GM12878 (cell line): ENCODE results near the gene C3orf38. TPM values are rescaled to one million over a fixed set of nuclear protein-coding genes. Genes with fewer than 3 reads are reported as not detected.

Experiments used
- CBFB ChIP-seq: IDR thresholded peaks from 2 replicates; pipeline ENCODE4 v1.6.1; 2016; ENCODE audit warnings: antibody characterized with exemption, low read depth
- EED ChIP-seq: sonication (generic); IDR thresholded peaks from 2 replicates; pipeline ENCODE4 v1.6.1; 2016; ENCODE audit warnings: antibody characterized with exemption, low read depth
- FOXM1 ChIP-seq: IDR thresholded peaks from 2 replicates; pipeline ENCODE4 v1.6.1; 2012; ENCODE audit warnings: low read depth, mild to moderate bottlenecking, inconsistent platforms, low read length, moderate library complexity
- KDM1A ChIP-seq: fragments of 200-600 bp; sonication (generic); IDR thresholded peaks from 2 replicates; pipeline ENCODE4 v1.6.1; 2016; ENCODE audit warnings: borderline replicate concordance
- NFXL1 ChIP-seq: fragments of 450-650 bp; IDR thresholded peaks from 2 replicates; pipeline ENCODE4 v1.6.1; 2017; ENCODE audit warnings: antibody characterized with exemption, mild to moderate bottlenecking, borderline replicate concordance
- NR2F1 ChIP-seq: fragments of 450-650 bp; conservative IDR thresholded peaks from 2 replicates; pipeline ENCODE4 v1.6.1; 2017; ENCODE audit warnings: mild to moderate bottlenecking
- PAX5 ChIP-seq: IDR thresholded peaks from 2 replicates; pipeline ENCODE4 v1.6.1; 2011; ENCODE audit warnings: low read depth, low read length, borderline replicate concordance
- POLR2A ChIP-seq: IDR thresholded peaks from 2 replicates; pipeline ENCODE4 v1.6.1; 2011; ENCODE audit warnings: low read depth, mild to moderate bottlenecking, low read length
- RAD21 ChIP-seq: IDR thresholded peaks from 2 replicates; pipeline ENCODE4 v1.6.1; 2011; ENCODE audit warnings: mild to moderate bottlenecking, low read depth, low read length, moderate library complexity; ENCODE audit not compliant: insufficient read depth
- RAD51 ChIP-seq: fragments of 450-650 bp; IDR thresholded peaks from 2 replicates; pipeline ENCODE4 v1.6.1; 2016; ENCODE audit warnings: moderate library complexity, mild to moderate bottlenecking, inconsistent platforms
- RFX5 ChIP-seq: IDR thresholded peaks from 2 replicates; pipeline ENCODE4 v1.6.1; 2011; ENCODE audit warnings: low read depth, low read length, improper control_type of control experiment
- SPI1 ChIP-seq: IDR thresholded peaks from 2 replicates; pipeline ENCODE4 v1.6.1; 2011; ENCODE audit warnings: low read depth, mild to moderate bottlenecking, low read length, moderate library complexity, borderline replicate concordance; ENCODE audit not compliant: insufficient read depth
- SREBF1 ChIP-seq: IDR thresholded peaks from 2 replicates; pipeline ENCODE4 v1.6.1; 2012; ENCODE audit warnings: mild to moderate bottlenecking, low read length
- ZNF384 ChIP-seq: IDR thresholded peaks from 2 replicates; pipeline ENCODE4 v1.6.1; 2012; ENCODE audit warnings: low read depth, mild to moderate bottlenecking, low read length, improper control_type of control experiment, borderline replicate concordance
- polyA plus RNA-seq, 11 experiments: library from polyadenylated mRNA; depleted of rRNA in 4 of 11; unstranded in 6 of 11; stranded (reverse) in 5 of 11; fragments of >200 nt; fragmentation: Nextera tagmentation in 4 of 11; fragmentation: Illumina TruSeq in 1 of 11; extraction: Ambion mirVana in 4 of 11; extraction: Trizol in 1 of 11; gene quantifications; 1 replicate in 1 of 11; 2 replicates in 10 of 11; pipeline versions ENCODE4 v1.2.1 to v1.2.3, GENCODE V29; 2011 to 2016; ENCODE audit warnings: inconsistent platforms in 2 of 11, missing spikeins in 2 of 11, low read depth in 1 of 11
- total RNA-seq, 4 experiments: library from RNA; depleted of rRNA in 3 of 4; stranded (reverse); fragments of >200 nt in 3 of 4; fragmentation: Illumina TruSeq in 1 of 4; extraction: Trizol in 1 of 4; gene quantifications; 2 replicates each; pipeline versions ENCODE4 v1.2.1 to v1.2.3, GENCODE V29; 2013 to 2021
- TF ChIP-seq, protein P1 (sequence below): IDR thresholded peaks from 2 replicates; pipeline ENCODE4 v1.6.1; 2012; ENCODE audit warnings: mild to moderate bottlenecking, low read depth, low read length
- TF ChIP-seq, protein P2 (sequence below): IDR thresholded peaks from 2 replicates; pipeline ENCODE4 v1.6.1; 2011; ENCODE audit warnings: low read depth, low read length, improper control_type of control experiment, borderline replicate concordance
- TF ChIP-seq, protein P3 (sequence below): fragments of 450-650 bp; IDR thresholded peaks from 2 replicates; pipeline ENCODE4 v1.6.1; 2017; ENCODE audit warnings: low read depth, mild to moderate bottlenecking, moderate library complexity
- TF ChIP-seq, protein P4 (sequence below): IDR thresholded peaks from 2 replicates; pipeline ENCODE4 v1.6.1; 2011; ENCODE audit warnings: mild to moderate bottlenecking, low read depth, low read length, moderate library complexity; ENCODE audit not compliant: insufficient replicate concordance
- TF ChIP-seq, protein P5 (sequence below): fragments of 450-650 bp; formaldehyde crosslinking; IDR thresholded peaks from 2 replicates; pipeline ENCODE4 v1.4.0; 2022; ENCODE audit warnings: mild to moderate bottlenecking, moderate library complexity

Gene C3orf38
- total and polyA plus RNA-seq, 10 of the 15 experiments (the other 5 are each of a cell fraction or from before 2014, with no cell fraction given) = 23.0 to 47.9 (median 31.5) TPM

DNA sequence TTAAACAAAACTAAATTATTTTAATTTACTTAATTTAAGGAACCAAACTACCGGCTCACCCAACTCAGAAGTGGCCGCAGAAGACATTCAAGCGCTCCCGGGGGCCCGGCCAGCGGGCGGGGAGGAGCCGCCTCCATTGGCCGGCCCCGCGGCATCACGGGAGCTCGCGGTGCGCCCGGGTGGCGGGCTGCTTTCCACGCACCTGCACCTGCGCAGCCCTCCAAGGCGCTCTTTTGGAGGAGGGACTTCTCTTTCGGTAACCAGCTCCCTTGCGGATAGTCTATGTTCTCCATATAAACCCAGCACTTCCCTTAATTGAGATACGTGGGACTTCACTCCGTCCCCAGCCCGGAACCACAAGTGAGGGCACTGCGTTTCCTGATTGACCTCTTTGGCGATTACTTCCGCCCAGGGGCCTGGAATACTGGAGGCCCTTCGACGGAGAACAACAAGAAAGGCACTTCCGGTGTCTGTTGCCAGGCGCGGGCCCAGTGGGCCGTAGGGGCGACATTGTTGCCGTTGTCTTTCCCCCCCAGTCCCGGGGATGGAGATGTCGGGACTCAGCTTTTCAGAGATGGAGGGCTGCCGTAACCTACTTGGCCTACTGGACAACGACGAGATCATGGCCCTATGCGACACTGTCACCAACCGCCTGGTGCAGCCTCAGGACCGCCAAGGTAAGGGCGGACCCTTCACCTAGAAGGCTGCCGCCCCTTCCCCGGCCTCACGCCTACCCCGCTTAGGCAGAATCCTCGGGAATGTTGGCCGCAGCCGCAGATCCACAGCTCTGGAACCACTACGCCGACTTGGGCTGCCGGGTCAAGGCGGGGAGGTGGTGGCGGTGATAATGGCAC lies at the start of gene C3orf38 (continued):
- TF ChIP-seq RFX5 = no peak
- TF ChIP-seq KDM1A = no peak
- TF ChIP-seq, protein P1, sequence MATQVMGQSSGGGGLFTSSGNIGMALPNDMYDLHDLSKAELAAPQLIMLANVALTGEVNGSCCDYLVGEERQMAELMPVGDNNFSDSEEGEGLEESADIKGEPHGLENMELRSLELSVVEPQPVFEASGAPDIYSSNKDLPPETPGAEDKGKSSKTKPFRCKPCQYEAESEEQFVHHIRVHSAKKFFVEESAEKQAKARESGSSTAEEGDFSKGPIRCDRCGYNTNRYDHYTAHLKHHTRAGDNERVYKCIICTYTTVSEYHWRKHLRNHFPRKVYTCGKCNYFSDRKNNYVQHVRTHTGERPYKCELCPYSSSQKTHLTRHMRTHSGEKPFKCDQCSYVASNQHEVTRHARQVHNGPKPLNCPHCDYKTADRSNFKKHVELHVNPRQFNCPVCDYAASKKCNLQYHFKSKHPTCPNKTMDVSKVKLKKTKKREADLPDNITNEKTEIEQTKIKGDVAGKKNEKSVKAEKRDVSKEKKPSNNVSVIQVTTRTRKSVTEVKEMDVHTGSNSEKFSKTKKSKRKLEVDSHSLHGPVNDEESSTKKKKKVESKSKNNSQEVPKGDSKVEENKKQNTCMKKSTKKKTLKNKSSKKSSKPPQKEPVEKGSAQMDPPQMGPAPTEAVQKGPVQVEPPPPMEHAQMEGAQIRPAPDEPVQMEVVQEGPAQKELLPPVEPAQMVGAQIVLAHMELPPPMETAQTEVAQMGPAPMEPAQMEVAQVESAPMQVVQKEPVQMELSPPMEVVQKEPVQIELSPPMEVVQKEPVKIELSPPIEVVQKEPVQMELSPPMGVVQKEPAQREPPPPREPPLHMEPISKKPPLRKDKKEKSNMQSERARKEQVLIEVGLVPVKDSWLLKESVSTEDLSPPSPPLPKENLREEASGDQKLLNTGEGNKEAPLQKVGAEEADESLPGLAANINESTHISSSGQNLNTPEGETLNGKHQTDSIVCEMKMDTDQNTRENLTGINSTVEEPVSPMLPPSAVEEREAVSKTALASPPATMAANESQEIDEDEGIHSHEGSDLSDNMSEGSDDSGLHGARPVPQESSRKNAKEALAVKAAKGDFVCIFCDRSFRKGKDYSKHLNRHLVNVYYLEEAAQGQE = no peak
- TF ChIP-seq, protein P2, sequence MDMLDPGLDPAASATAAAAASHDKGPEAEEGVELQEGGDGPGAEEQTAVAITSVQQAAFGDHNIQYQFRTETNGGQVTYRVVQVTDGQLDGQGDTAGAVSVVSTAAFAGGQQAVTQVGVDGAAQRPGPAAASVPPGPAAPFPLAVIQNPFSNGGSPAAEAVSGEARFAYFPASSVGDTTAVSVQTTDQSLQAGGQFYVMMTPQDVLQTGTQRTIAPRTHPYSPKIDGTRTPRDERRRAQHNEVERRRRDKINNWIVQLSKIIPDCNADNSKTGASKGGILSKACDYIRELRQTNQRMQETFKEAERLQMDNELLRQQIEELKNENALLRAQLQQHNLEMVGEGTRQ = no peak
- peak; percentile 58 for TF ChIP-seq SREBF1
- TF ChIP-seq, protein P3, sequence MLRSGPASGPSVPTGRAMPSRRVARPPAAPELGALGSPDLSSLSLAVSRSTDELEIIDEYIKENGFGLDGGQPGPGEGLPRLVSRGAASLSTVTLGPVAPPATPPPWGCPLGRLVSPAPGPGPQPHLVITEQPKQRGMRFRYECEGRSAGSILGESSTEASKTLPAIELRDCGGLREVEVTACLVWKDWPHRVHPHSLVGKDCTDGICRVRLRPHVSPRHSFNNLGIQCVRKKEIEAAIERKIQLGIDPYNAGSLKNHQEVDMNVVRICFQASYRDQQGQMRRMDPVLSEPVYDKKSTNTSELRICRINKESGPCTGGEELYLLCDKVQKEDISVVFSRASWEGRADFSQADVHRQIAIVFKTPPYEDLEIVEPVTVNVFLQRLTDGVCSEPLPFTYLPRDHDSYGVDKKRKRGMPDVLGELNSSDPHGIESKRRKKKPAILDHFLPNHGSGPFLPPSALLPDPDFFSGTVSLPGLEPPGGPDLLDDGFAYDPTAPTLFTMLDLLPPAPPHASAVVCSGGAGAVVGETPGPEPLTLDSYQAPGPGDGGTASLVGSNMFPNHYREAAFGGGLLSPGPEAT = peak; percentile 80; the same call in 1 of the 2 replicates
- peak; percentile 37; the same call in 1 of the 2 replicates for TF ChIP-seq PAX5
- TF ChIP-seq NR2F1 = peak; percentile 82
- no peak for TF ChIP-seq NFXL1
- no peak for TF ChIP-seq RAD51
- peak; percentile 82 for TF ChIP-seq POLR2A
- TF ChIP-seq, protein P4, sequence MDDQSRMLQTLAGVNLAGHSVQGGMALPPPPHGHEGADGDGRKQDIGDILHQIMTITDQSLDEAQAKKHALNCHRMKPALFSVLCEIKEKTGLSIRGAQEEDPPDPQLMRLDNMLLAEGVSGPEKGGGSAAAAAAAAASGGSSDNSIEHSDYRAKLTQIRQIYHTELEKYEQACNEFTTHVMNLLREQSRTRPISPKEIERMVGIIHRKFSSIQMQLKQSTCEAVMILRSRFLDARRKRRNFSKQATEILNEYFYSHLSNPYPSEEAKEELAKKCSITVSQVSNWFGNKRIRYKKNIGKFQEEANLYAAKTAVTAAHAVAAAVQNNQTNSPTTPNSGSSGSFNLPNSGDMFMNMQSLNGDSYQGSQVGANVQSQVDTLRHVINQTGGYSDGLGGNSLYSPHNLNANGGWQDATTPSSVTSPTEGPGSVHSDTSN = peak; percentile 5
- TF ChIP-seq RAD21 = no peak
- TF ChIP-seq SPI1 = peak; percentile 50; the same call in 1 of the 2 replicates
- peak; percentile 59; the same call in 1 of the 2 replicates for TF ChIP-seq CBFB
- peak; percentile 79 for TF ChIP-seq EED
- TF ChIP-seq, protein P5, sequence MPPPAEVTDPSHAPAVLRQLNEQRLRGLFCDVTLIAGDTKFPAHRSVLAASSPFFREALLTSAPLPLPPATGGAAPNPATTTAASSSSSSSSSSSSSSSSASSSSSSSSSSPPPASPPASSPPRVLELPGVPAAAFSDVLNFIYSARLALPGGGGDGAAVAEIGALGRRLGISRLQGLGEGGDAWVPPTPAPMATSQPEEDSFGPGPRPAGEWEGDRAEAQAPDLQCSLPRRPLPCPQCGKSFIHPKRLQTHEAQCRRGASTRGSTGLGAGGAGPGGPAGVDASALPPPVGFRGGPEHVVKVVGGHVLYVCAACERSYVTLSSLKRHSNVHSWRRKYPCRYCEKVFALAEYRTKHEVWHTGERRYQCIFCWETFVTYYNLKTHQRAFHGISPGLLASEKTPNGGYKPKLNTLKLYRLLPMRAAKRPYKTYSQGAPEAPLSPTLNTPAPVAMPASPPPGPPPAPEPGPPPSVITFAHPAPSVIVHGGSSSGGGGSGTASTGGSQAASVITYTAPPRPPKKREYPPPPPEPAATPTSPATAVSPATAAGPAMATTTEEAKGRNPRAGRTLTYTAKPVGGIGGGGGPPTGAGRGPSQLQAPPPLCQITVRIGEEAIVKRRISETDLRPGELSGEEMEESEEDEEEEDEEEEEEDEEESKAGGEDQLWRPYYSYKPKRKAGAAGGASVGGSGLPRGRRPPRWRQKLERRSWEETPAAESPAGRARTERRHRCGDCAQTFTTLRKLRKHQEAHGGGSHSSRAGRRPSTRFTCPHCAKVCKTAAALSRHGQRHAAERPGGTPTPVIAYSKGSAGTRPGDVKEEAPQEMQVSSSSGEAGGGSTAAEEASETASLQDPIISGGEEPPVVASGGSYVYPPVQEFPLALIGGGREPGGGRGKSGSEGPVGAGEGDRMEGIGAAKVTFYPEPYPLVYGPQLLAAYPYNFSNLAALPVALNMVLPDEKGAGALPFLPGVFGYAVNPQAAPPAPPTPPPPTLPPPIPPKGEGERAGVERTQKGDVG (CRISPR knock-in tag) = no peak
- 0 out of 2 replicates have a peak, but pooled peaks have one; percentile 16 for TF ChIP-seq ZNF384
- TF ChIP-seq FOXM1 = no peak
